ENCODE measurements around the gene XPO6. TPM values are rescaled to one million over a fixed set of nuclear protein-coding genes. Genes with fewer than 3 reads are reported as not detected.

XPO6 gene
- total RNA-seq, 1 experiment from 2014 or later: 124 TPM

- H3K79me1 ChIP-seq (ENCODE audit: insufficient read depth, low read depth, low read length, poor library complexity, severe bottlenecking): peaks cover 5% of the 10 kb centered on the region
- H2BK20ac ChIP-seq (ENCODE audit: low read depth, low read length, poor library complexity, severe bottlenecking): no peak overlapping the region
- H3K4ac ChIP-seq (ENCODE audit: low read depth, low read length): no peak overlapping the region
- Mint-ChIP-seq H3K9me3 (peaks cover 0 to 2% of the 10 kb centered on the region in 2 experiments; a peak in 1 of 5 replicates), H3K4me3 (no peak overlapping the region; a peak in 1 of 5 replicates), H3K4me1 (peaks cover 16 to 23% of the 10 kb centered on the region in 2 experiments), H3K36me3 (ENCODE audit: insufficient read depth in 1 of 3, low read depth in 3 of 3) (peaks cover 14 to 33% (median 21%) of the 10 kb centered on the region in 3 experiments; a peak in 6 of 7 replicates), H3K27me3 (ENCODE audit: low read depth) (no peaks in the 10 kb centered on the region), H3K27ac (no peak overlapping the region)
- no peak overlapping the region for H4K8ac ChIP-seq (replicated peaks; ENCODE audit: insufficient read length, low read depth, low read length)
- no peak overlapping the region for H3K56ac ChIP-seq (ENCODE audit: insufficient read length, low read depth, low read length)
- H3K4me2 ChIP-seq (ENCODE audit: insufficient read depth, insufficient read length, low read length): no peak overlapping the region
- H4K5ac ChIP-seq (ENCODE audit: insufficient read length, low read depth, low read length): no peak overlapping the region
- H3K23me2 ChIP-seq (ENCODE audit: insufficient read length, low read depth, low read length, poor library complexity, severe bottlenecking): no peaks in the 10 kb centered on the region
- H3K4me1 ChIP-seq (ENCODE audit: insufficient read depth, low read length): no peaks in the 10 kb centered on the region
- no peak overlapping the region for H2BK5ac ChIP-seq (ENCODE audit: insufficient read length, low read length)
- WGBS (ENCODE audit: extremely low coverage, insufficient read length, low lambda C conversion rate): no CpG with 5 or more reads among the region's 4 CpGs
- no peak overlapping the region for H3K18ac ChIP-seq (ENCODE audit: insufficient read length, low read depth, low read length)
- no peak overlapping the region for H2BK12ac ChIP-seq (ENCODE audit: insufficient read length, low read depth, low read length)
- no peak overlapping the region for H3K27ac ChIP-seq (ENCODE audit: insufficient read length, low read depth, low read length)
- TF ChIP-seq CTCF (conservative IDR thresholded peaks at IDR 0.05): no peak
- no peak for DNase-seq
- no peak overlapping the region for H3K9ac ChIP-seq (ENCODE audit: extremely low read depth, insufficient read length, low read length)
- no peak overlapping the region for H3K14ac ChIP-seq (ENCODE audit: insufficient read depth, low read length)
- H4K20me1 ChIP-seq (ENCODE audit: control insufficient read depth, insufficient read depth, insufficient read length): no peaks in the 10 kb centered on the region
- no peaks in the 10 kb centered on the region for H3K9me3 ChIP-seq (ENCODE audit: control insufficient read depth, low read depth, low read length)
- H2BK120ac ChIP-seq (ENCODE audit: low read depth, low read length, poor library complexity, severe bottlenecking): no peak overlapping the region
- H3T11ph ChIP-seq (ENCODE audit: low read length): no peak overlapping the region
- no peak overlapping the region for H2AK5ac ChIP-seq (ENCODE audit: insufficient read length, low read length)
- no peak overlapping the region for H4K91ac ChIP-seq (ENCODE audit: insufficient read length, low read depth, low read length)
- no peak overlapping the region for H3K23ac ChIP-seq (ENCODE audit: insufficient read length, low read depth, low read length)
- H3K27me3 ChIP-seq (ENCODE audit: insufficient read depth, low read length): no peaks in the 10 kb centered on the region
- H2BK15ac ChIP-seq (ENCODE audit: low read depth, low read length): no peak overlapping the region
- no peak overlapping the region for H2AFZ ChIP-seq (ENCODE audit: low read length)
- peaks cover 27% of the 10 kb centered on the region; the same call in 1 of the 2 replicates for H3K79me2 ChIP-seq (ENCODE audit: insufficient read depth, low read length)
These were observed 2.9 kb downstream of the XPO6 start for GRCh38 chr16:28208824-28209223.

All from H9 (cell line).